DND-41 (cell line): ENCODE measurements around the gene TNFRSF12A.

ENCODE experiments used
- EZH2 ChIP-seq: IDR thresholded peaks from 3 replicates; pipeline ENCODE4 v1.6.1; 2012; ENCODE audit warnings: borderline replicate concordance, low read depth, mild to moderate bottlenecking, moderate library complexity, low read length, inconsistent platforms; ENCODE audit not compliant: severe bottlenecking
- TF ChIP-seq, protein P1 (sequence below): IDR thresholded peaks from 2 replicates; pipeline ENCODE4 v1.5.1; 2012; ENCODE audit warnings: borderline replicate concordance, low read length, moderate library complexity, mild to moderate bottlenecking; ENCODE audit not compliant: poor library complexity, severe bottlenecking; ENCODE audit errors: extremely low read depth

DNA sequence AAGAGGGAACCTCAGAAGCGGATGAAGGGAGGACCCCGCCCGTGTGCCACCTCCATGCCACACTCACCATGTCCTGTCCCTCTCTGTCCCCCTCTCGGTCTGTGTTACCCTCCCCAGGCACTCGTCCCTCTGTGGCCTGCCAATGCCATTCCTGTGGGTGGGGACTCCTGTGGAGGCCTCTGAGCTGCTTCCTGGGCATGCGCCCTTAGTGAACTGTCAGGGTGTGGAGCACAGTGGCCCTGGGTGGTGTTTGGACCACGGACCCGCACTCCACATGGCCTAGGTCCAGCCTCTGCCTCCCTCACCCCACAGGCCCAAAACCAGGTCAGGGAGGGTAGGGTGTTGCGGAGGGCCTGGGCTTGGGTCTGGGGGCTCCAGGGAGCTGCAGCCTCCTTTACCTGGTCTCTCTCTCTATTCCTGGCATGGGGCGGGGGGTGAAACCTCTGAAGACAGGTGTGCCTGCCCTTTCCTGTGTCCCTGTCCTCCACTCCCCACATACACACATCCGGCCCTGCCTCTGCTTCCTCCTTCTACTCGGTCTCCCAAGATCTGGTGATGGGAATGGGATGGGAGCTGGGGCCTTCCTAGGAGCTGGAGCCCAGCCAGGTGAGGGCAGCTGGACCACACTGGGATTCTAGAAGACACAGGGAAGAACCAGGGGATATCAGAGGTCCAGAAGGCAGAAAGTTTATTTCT is 28.5 kb upstream of the TNFRSF12A start:
- TF ChIP-seq, protein P1, sequence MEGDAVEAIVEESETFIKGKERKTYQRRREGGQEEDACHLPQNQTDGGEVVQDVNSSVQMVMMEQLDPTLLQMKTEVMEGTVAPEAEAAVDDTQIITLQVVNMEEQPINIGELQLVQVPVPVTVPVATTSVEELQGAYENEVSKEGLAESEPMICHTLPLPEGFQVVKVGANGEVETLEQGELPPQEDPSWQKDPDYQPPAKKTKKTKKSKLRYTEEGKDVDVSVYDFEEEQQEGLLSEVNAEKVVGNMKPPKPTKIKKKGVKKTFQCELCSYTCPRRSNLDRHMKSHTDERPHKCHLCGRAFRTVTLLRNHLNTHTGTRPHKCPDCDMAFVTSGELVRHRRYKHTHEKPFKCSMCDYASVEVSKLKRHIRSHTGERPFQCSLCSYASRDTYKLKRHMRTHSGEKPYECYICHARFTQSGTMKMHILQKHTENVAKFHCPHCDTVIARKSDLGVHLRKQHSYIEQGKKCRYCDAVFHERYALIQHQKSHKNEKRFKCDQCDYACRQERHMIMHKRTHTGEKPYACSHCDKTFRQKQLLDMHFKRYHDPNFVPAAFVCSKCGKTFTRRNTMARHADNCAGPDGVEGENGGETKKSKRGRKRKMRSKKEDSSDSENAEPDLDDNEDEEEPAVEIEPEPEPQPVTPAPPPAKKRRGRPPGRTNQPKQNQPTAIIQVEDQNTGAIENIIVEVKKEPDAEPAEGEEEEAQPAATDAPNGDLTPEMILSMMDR = no peak
- no peak for TF ChIP-seq EZH2
